Measurements from ENCODE around the gene GPBAR1. TPM values are rescaled to one million over a fixed set of nuclear protein-coding genes. Genes with fewer than 3 reads are reported as not detected.

Gene GPBAR1
- total RNA-seq, 2 experiments from 2014 or later: 0.14 to 0.19 TPM

Small RNAs within 50 kb of the gene (microRNA-seq; reads per million reads assigned to microRNA genes)
- 4.7 reads per million, percentile 12 among the genes with 10 or more reads in this experiment for gene MIR6513 (ENCODE audit: borderline microRNAs expressed, borderline number of aligned reads, borderline replicate concordance)

Other genes with a start within 250 kb of the GPBAR1 start
- gene RUFY4, start 191.8 kb upstream of the GPBAR1 start, total RNA-seq: 1 to 10 TPM in 1 of 2 experiments, under 1 TPM in 1; 0.93 to 1.8 TPM
- gene CXCR2, start 135.0 kb upstream of the GPBAR1 start, total RNA-seq: not detected
- not detected for gene CXCR1, start 94.1 kb upstream of the GPBAR1 start, total RNA-seq
- 100 to 1,000 TPM; 564 to 570 TPM for gene ARPC2, start 43.8 kb upstream of the GPBAR1 start, total RNA-seq
- gene AAMP, start 9.1 kb downstream of the GPBAR1 start, total RNA-seq: 10 to 100 TPM; 60.8 to 65.6 TPM
- 10 to 100 TPM; 18.4 to 19.4 TPM for gene PNKD, start 9.5 kb downstream of the GPBAR1 start, total RNA-seq
- 10 to 100 TPM; 71.8 to 79.2 TPM for gene TMBIM1, start 31.5 kb downstream of the GPBAR1 start, total RNA-seq
- not detected for gene CATIP, start 95.8 kb downstream of the GPBAR1 start, total RNA-seq
- gene SLC11A1, start 121.3 kb downstream of the GPBAR1 start, total RNA-seq: under 1 TPM; 0.10 to 0.26 TPM
- gene CTDSP1, start 138.9 kb downstream of the GPBAR1 start, total RNA-seq: 10 to 100 TPM; 64.4 to 69.7 TPM
- not detected for gene VIL1, start 158.1 kb downstream of the GPBAR1 start, total RNA-seq